GM10266 (cell line): Measurements from ENCODE around the gene YIF1A.
"Not testable (repeated sequence)": the region's sequence is repeated elsewhere in the genome, so short reads cannot be mapped to it uniquely, and the experiment has no call there.

Experiments
- DNase-seq: peaks from one replicate; pipeline ENCODE4 v3.0.0; 2012; ENCODE audit errors: extremely low spot score
- CTCF ChIP-seq: IDR thresholded peaks from 2 replicates; pipeline ENCODE4 v1.5.1; 2012; ENCODE audit warnings: mild to moderate bottlenecking, low read depth; ENCODE audit not compliant: control insufficient read depth, insufficient read depth; ENCODE audit errors: missing control alignments

The YIF1A gene

GRCh38 chr11:66312549-66313320, 23.8 kb upstream of the YIF1A start:
- no peak for TF ChIP-seq CTCF
- DNase-seq: peak; percentile 99

GRCh38 chr11:66311965-66312548, 23.1 kb upstream of the YIF1A start:
- peak; percentile 96 for DNase-seq
- TF ChIP-seq CTCF: no peak

- no peak for DNase-seq
- TF ChIP-seq CTCF: peak; percentile 91
Measured at GRCh38 chr11:66311470-66311964, 22.6 kb upstream of the YIF1A start.

GRCh38 chr11:66310803-66311440, 22.0 kb upstream of the YIF1A start:
- DNase-seq: not testable (repeated sequence)

GRCh38 chr11:66310324-66310723, 21.4 kb upstream of the YIF1A start:
- DNase-seq: no peak
- TF ChIP-seq CTCF: no peak

- TF ChIP-seq CTCF: no peak
- DNase-seq: no peak
Measured at GRCh38 chr11:66309475-66309874, 20.5 kb upstream of the YIF1A start.

GRCh38 chr11:66302656-66303055, 13.7 kb upstream of the YIF1A start:
- TF ChIP-seq CTCF: no peak
- no peak for DNase-seq
